IMR-90 (cell line): Measurements from ENCODE around the gene SMIM36. TPM values are rescaled to one million over a fixed set of nuclear protein-coding genes. Genes with fewer than 3 reads are reported as not detected.

Source experiments
- ATAC-seq: fragments of 200-7000 bp; cut with Tn5 transposase; 2 replicates; pipeline ENCODE4 v1.9.1; 2020; ENCODE audit warnings: low read depth, mild to moderate bottlenecking, moderate library complexity
- BruUV-seq: library from RNA; stranded (reverse); fragments of 400-500 nt; replicated peaks from 2 replicates; lab custom pipeline; 2021; lab: Mats Ljungman, UMichigan
- CTCF ChIA-PET: fragments of 300-600 bp; formaldehyde crosslinking; extraction: SDS; loops from one replicate; lab custom pipeline; 2021; ENCODE audit warnings: antibody characterized with exemption; lab: Yijun Ruan, JAX
- POLR2A ChIA-PET: fragments of 300-600 bp; sonication (Branson Sonifier 250); formaldehyde crosslinking; loops from one replicate; lab custom pipeline; 2022; ENCODE audit warnings: antibody characterized with exemption; ENCODE audit not compliant: unreplicated experiment; lab: Charles Lee
- DNase-seq: peaks from one replicate; pipeline ENCODE4 v3.0.0; 2013
- H2AFZ ChIP-seq: replicated peaks from 2 replicates; pipeline ENCODE3; 2013; ENCODE audit warnings: low read length, mild to moderate bottlenecking; ENCODE audit not compliant: poor library complexity
- H2AK5ac ChIP-seq: 2 replicates; pipeline ENCODE4 v1.6.1; 2013; ENCODE audit warnings: low read depth, low read length, inconsistent platforms
- H2AK9ac ChIP-seq: replicated peaks from 2 replicates; pipeline ENCODE3; 2013; ENCODE audit warnings: mild to moderate bottlenecking, low read depth, low read length, moderate library complexity; ENCODE audit not compliant: poor library complexity
- H2BK120ac ChIP-seq: 2 replicates; pipeline ENCODE4 v1.6.1; 2013; ENCODE audit warnings: low read depth, low read length, inconsistent platforms
- H2BK15ac ChIP-seq: 3 replicates; pipeline ENCODE4 v1.6.1; 2013; ENCODE audit warnings: low read depth, low read length, inconsistent platforms
- H2BK20ac ChIP-seq: 2 replicates; pipeline ENCODE4 v1.6.1; 2013; ENCODE audit warnings: low read depth, mild to moderate bottlenecking, inconsistent platforms, low read length, moderate library complexity
- H2BK5ac ChIP-seq: 2 replicates; pipeline ENCODE4 v1.6.1; 2013; ENCODE audit warnings: mild to moderate bottlenecking, low read depth, low read length, inconsistent platforms; ENCODE audit not compliant: poor library complexity, severe bottlenecking
- H3K14ac ChIP-seq: replicated peaks from 2 replicates; pipeline ENCODE4 v1.6.1; 2013; ENCODE audit warnings: low read depth, low read length, inconsistent platforms
- H3K18ac ChIP-seq: 2 replicates; pipeline ENCODE4 v1.6.1; 2013; ENCODE audit warnings: low read depth, low read length, control low read depth
- H3K23ac ChIP-seq: 2 replicates; pipeline ENCODE4 v1.6.1; 2013; ENCODE audit warnings: low read depth, low read length, inconsistent platforms
- H3K27ac ChIP-seq: 2 replicates; pipeline ENCODE4 v1.5.1; 2013; ENCODE audit warnings: mild to moderate bottlenecking, control low read depth, low read length; ENCODE audit not compliant: insufficient read depth
- H3K27me3 ChIP-seq: 2 replicates; pipeline ENCODE4 v1.6.1; 2013; ENCODE audit warnings: low read length; ENCODE audit not compliant: control insufficient read depth, insufficient read depth
- H3K36me3 ChIP-seq: 2 replicates; pipeline ENCODE4 v1.6.1; 2013; ENCODE audit warnings: low read length, mixed read lengths; ENCODE audit not compliant: control insufficient read depth, insufficient read depth
- H3K4ac ChIP-seq: 2 replicates; pipeline ENCODE4 v1.6.1; 2013; ENCODE audit warnings: low read depth, low read length, inconsistent platforms
- H3K4me1 ChIP-seq: 2 replicates; pipeline ENCODE4 v1.6.1; 2013; ENCODE audit warnings: low read length, mixed read lengths; ENCODE audit not compliant: control insufficient read depth, insufficient read depth
- H3K4me2 ChIP-seq: 2 replicates; pipeline ENCODE4 v1.6.1; 2013; ENCODE audit warnings: low read depth, mild to moderate bottlenecking, control low read depth, low read length, moderate library complexity
- H3K4me3 ChIP-seq: 2 replicates; pipeline ENCODE4 v1.5.1; 2013; ENCODE audit warnings: low read depth, mild to moderate bottlenecking, control low read depth, low read length, moderate library complexity; ENCODE audit not compliant: insufficient read depth
- H3K56ac ChIP-seq: 2 replicates; pipeline ENCODE4 v1.6.1; 2013; ENCODE audit warnings: low read length, inconsistent platforms; ENCODE audit not compliant: insufficient read depth; ENCODE audit errors: extremely low read depth
- H3K79me1 ChIP-seq, 2 experiments: 2 replicates each; pipeline ENCODE4 v1.6.1; 2013; ENCODE audit warnings: low read length in 2 of 2, inconsistent platforms in 1 of 2, low read depth in 1 of 2
- H3K9ac ChIP-seq: 2 replicates; pipeline ENCODE4 v1.6.1; 2013; ENCODE audit warnings: low read depth, low read length, control low read depth
- H3K9me1 ChIP-seq: 2 replicates; pipeline ENCODE4 v1.6.1; 2013; ENCODE audit warnings: low read length, inconsistent platforms; ENCODE audit not compliant: insufficient read depth
- H3K9me3 ChIP-seq: 2 replicates; pipeline ENCODE4 v1.6.1; 2013; ENCODE audit warnings: low read length; ENCODE audit not compliant: control insufficient read depth, insufficient read depth
- H4K20me1 ChIP-seq: 2 replicates; pipeline ENCODE4 v1.6.1; 2013; ENCODE audit warnings: low read length, inconsistent platforms; ENCODE audit not compliant: insufficient read depth
- H4K5ac ChIP-seq: 2 replicates; pipeline ENCODE4 v1.6.1; 2013; ENCODE audit warnings: mild to moderate bottlenecking, low read depth, low read length, control low read depth
- H4K8ac ChIP-seq, 2 experiments: 2 replicates each; pipeline ENCODE4 v1.6.1; 2013; ENCODE audit warnings: low read depth in 2 of 2, low read length in 2 of 2, control low read depth in 1 of 2, inconsistent platforms in 1 of 2
- H4K91ac ChIP-seq: 2 replicates; pipeline ENCODE4 v1.6.1; 2013; ENCODE audit warnings: low read depth, low read length, inconsistent platforms; ENCODE audit not compliant: insufficient read depth
- BHLHE40 ChIP-seq: fragments of 150-350 bp; IDR thresholded peaks from 2 replicates; pipeline ENCODE4 v1.6.1; 2016; ENCODE audit warnings: mild to moderate bottlenecking, low read depth, low read length
- CEBPB ChIP-seq: IDR thresholded peaks from 2 replicates; pipeline ENCODE4 v1.6.1; 2012; ENCODE audit warnings: low read depth, low read length, improper control_type of control experiment
- MAFK ChIP-seq: IDR thresholded peaks from 2 replicates; pipeline ENCODE4 v1.6.1; 2012; ENCODE audit warnings: low read depth, low read length, improper control_type of control experiment
- NFE2L2 ChIP-seq: fragments of 150-350 bp; IDR thresholded peaks from 2 replicates; pipeline ENCODE4 v1.6.1; 2016; ENCODE audit warnings: low read depth, mild to moderate bottlenecking, low read length
- RFX5 ChIP-seq: IDR thresholded peaks from 2 replicates; pipeline ENCODE4 v1.8.0; 2012; ENCODE audit warnings: low read depth, mild to moderate bottlenecking, low read length, moderate library complexity
- WGBS, 2 experiments: methylation state at CpG; one replicate each; pipeline versions ENCODE4 v1.1.5 to v1.1.7; 2013; ENCODE audit warnings: missing lambda C conversion rate in 2 of 2; ENCODE audit not compliant: insufficient read length in 1 of 2; ENCODE audit errors: extremely low coverage in 2 of 2; 5-methylcytosine and 5-hydroxymethylcytosine counted together
- dilution Hi-C: fragments of 300-500 bp; cut with HindIII; formaldehyde crosslinking; loops from one replicate; pipeline ENCODE4 v1.14.3; 2018; ENCODE audit warnings: low sequenced_read_pairs; ENCODE audit not compliant: unreplicated experiment
- in situ Hi-C: fragments of 300-500 bp; cut with MboI; formaldehyde crosslinking; loops from 3 replicates; pipeline ENCODE4 v1.14.3; 2019; ENCODE audit warnings: low sequenced_read_pairs, inconsistent platforms, mixed read lengths
- intact Hi-C: fragments of 100-400 bp; cut with micrococcal nuclease; formaldehyde crosslinking; loops from 2 replicates; pipeline ENCODE4 v1.10.0; 2022
- polyA plus RNA-seq, 3 experiments: library from polyadenylated mRNA; depleted of rRNA; stranded (reverse); fragments of >200 nt; gene quantifications; 2 replicates each; pipeline ENCODE4 v1.2.3, GENCODE V29; 2012; ENCODE audit warnings: low replicate concordance in 1 of 3
- total RNA-seq: library from RNA; depleted of rRNA; stranded (reverse); fragments of >200 nt; gene quantifications from 2 replicates; pipeline ENCODE4 v1.2.3, GENCODE V29; 2012

SMIM36 gene
- total and polyA plus RNA-seq, 2 of the 4 experiments (the other 2 are of a cell fraction) = not detected

DNA sequence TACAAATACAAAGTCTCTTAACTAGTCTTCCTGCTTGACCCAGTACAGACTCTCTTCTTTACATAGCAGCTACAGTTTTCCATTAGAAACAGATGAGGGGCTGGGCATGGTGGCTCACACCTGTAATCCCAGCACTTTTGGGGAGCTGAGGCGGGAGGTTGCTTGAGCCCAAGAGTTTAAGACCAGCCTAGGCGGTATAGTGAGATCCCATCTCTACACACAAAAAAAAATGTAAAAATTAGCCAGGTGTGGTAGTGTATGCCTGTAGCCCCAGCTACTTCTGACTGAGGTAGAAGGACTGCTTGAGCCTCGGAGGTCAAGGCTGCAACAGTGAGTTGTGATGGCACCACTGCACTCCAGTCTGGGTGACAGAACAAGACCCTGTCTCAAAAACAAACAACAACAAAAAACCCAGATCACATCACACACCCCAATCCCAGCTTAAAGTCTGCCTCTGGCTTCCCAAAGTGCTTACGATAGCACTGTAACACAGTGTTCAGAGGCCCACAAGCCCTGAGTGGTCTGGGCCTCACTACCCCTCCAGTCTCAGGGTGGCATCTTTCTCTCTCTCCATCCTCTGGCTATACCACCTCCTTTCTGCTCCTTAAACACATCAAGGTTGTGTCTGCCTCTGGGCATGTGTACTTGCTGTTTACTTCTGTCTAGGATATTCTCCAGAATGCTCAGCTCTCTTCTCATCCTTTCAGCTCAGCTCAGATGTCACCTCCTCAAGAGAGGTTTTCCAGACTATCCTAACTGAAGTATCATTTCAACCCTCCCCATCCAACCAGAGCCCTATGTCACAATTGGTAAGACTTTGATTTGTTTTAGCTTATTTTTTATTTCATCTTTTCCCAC is 93.6 kb downstream of the SMIM36 start (continued):
- TF ChIP-seq NFE2L2 (no peak), MAFK (no peak)

DNA sequence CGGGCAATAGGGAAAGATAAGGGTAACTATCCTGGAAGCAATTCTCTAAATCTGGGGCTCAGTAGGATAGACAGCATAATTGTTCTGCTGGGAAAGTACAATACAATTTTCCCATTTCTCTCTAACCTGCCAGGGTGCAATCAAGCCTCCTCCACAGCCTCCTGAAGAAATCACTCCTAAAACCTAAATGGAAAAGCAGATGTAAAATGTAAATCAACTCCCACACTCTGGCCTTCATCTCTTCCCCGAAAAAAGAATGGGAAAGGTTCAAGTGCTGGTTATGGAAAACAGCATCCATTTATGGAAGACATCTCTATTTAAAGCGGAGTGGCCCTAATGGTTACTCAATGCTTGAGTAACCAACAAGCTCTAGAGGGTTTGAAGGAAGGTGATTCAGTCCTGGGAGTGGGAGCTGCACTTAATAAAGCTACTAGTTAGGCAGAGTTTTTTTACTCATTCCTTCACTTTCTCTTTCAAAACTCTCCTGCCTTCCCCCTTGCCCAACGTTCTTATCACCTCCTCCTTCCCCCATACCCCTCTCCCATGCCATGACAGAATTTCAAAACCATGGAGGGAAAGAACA is 94.7 kb downstream of the SMIM36 start:
- Histone ChIP-seq H4K8ac (no peak overlapping the region), H4K5ac (no peak overlapping the region), H4K20me1 (0 out of 2 replicates have a peak, but pooled peaks cover 3% of the 10 kb centered on the region), H3K4ac (no peak overlapping the region), H3K27me3 (no peaks in the 10 kb centered on the region), H3K4me1 (peaks cover 3% of the 10 kb centered on the region), H3K36me3 (peaks cover 11% of the 10 kb centered on the region), H3K14ac (no peak overlapping the region; the same call in 1 of the 2 replicates), H3K9me1 (peaks cover 3% of the 10 kb centered on the region; the same call in 1 of the 2 replicates), H3K4me2 (peak overlapping the region; percentile 72), H2BK15ac (no peak overlapping the region), H2AFZ (no peak overlapping the region), H3K79me1 (peaks cover 34 to 49% of the 10 kb centered on the region in 2 experiments), H4K91ac (no peak overlapping the region), H3K56ac (no peak overlapping the region), H2BK5ac (no peak overlapping the region), H2BK20ac (no peak overlapping the region), H2BK120ac (no peak overlapping the region), H3K4me3 (no peak overlapping the region), H3K27ac (no peak overlapping the region), H2AK9ac (no peak overlapping the region), H2AK5ac (no peak overlapping the region), H3K18ac (peak overlapping the region; percentile 40; the same call in 1 of the 2 replicates), H3K9ac (no peak overlapping the region), H3K23ac (no peak overlapping the region), H3K9me3 (no peaks in the 10 kb centered on the region)
- ATAC-seq (0 out of 2 replicates have a peak, but pooled peaks have one; percentile 7), DNase-seq (peak; percentile 55)
- dilution Hi-C loops (no loop called here), in situ Hi-C loops (no loop called here), intact Hi-C loops (no loop called here)
- peak; percentile 25; the same call in 1 of the 2 replicates for TF ChIP-seq CEBPB
- TF ChIP-seq BHLHE40 = no peak
- no peak for TF ChIP-seq RFX5
- POLR2A ChIA-PET = no interaction called here
- CTCF ChIA-PET = interaction anchor here (0.5 kb wide), 1 partner anchor 318 kb away, joined by 3 read pairs; no protein-coding TSS in a partner anchor
- 100% methylated on average over 1 of the region's 4 CpGs; no CpG with 5 or more reads in 1 of the 2 experiments for WGBS, 2 experiments
- no TSS peak for BruUV-seq
